GM12878 (cell line): ENCODE data around the gene MRPS18A. TPM values are rescaled to one million over a fixed set of nuclear protein-coding genes. Genes with fewer than 3 reads are reported as not detected.
A peak's percentile ranks its signal among the peaks of the same experiment; 100 is the strongest.

Experiments used
- CREB1 ChIP-seq: IDR thresholded peaks from 2 replicates; pipeline ENCODE4 v1.6.1; 2012; ENCODE audit warnings: low read depth, mild to moderate bottlenecking, inconsistent platforms
- DPF2 ChIP-seq: fragments of 450-650 bp; IDR thresholded peaks from 2 replicates; pipeline ENCODE4 v1.6.1; 2017; ENCODE audit warnings: mild to moderate bottlenecking
- EP300 ChIP-seq, 2 experiments: fragments of 150-350 bp in 1 of 2; IDR thresholded peaks; 2 replicates each; pipeline ENCODE4 v1.6.1; 2011 to 2012; ENCODE audit warnings: low read depth in 2 of 2, low read length in 2 of 2, borderline replicate concordance in 1 of 2, improper control_type of control experiment in 1 of 2, inconsistent platforms in 1 of 2; ENCODE audit not compliant: control insufficient read depth in 1 of 2
- HDGF ChIP-seq: fragments of 450-650 bp; IDR thresholded peaks from 2 replicates; pipeline ENCODE4 v1.6.1; 2016; ENCODE audit warnings: antibody characterized with exemption
- MLLT1 ChIP-seq: fragments of 450-650 bp; IDR thresholded peaks from 2 replicates; pipeline ENCODE4 v1.6.1; 2016; ENCODE audit warnings: mild to moderate bottlenecking
- MYC ChIP-seq: IDR thresholded peaks from 2 replicates; pipeline ENCODE4 v1.6.1; 2011; ENCODE audit warnings: mild to moderate bottlenecking, low read length, moderate library complexity, inconsistent platforms; ENCODE audit not compliant: insufficient read depth, insufficient replicate concordance, insufficient read length, severe bottlenecking
- SP1 ChIP-seq: IDR thresholded peaks from one replicate; pipeline ENCODE4 v1.6.1; 2011; ENCODE audit warnings: low read depth, low read length
- ZNF592 ChIP-seq: fragments of 450-650 bp; IDR thresholded peaks from 2 replicates; pipeline ENCODE4 v1.6.1; 2017; ENCODE audit warnings: mild to moderate bottlenecking, moderate library complexity
- polyA plus RNA-seq, 11 experiments: library from polyadenylated mRNA; depleted of rRNA in 4 of 11; unstranded in 6 of 11; stranded (reverse) in 5 of 11; fragments of >200 nt; fragmentation: Nextera tagmentation in 4 of 11; fragmentation: Illumina TruSeq in 1 of 11; extraction: Ambion mirVana in 4 of 11; extraction: Trizol in 1 of 11; gene quantifications; 1 replicate in 1 of 11; 2 replicates in 10 of 11; pipeline versions ENCODE4 v1.2.1 to v1.2.3, GENCODE V29; 2011 to 2016; ENCODE audit warnings: inconsistent platforms in 2 of 11, missing spikeins in 2 of 11, low read depth in 1 of 11
- total RNA-seq, 4 experiments: library from RNA; depleted of rRNA in 3 of 4; stranded (reverse); fragments of >200 nt in 3 of 4; fragmentation: Illumina TruSeq in 1 of 4; extraction: Trizol in 1 of 4; gene quantifications; 2 replicates each; pipeline versions ENCODE4 v1.2.1 to v1.2.3, GENCODE V29; 2013 to 2021

MRPS18A gene
- total and polyA plus RNA-seq, 10 of the 15 experiments (the other 5 are each of a cell fraction or from before 2014, with no cell fraction given): 66.3 to 158 (median 98.7) TPM

- TF ChIP-seq ZNF592 (no peak), MLLT1 (0 out of 2 replicates have a peak, but pooled peaks have one; percentile 32), MYC (no peak), CREB1 (no peak), DPF2 (peak; percentile 71; the same call in 1 of the 2 replicates), HDGF (peak; percentile 54; the same call in 1 of the 2 replicates), EP300 (IDR thresholded peaks at IDR 0.05; ENCODE audit: borderline replicate concordance in 1 of 2, control insufficient read depth in 1 of 2, low read depth in 2 of 2, low read length in 2 of 2) (0 out of 4 replicates have a peak, but pooled peaks of 1 of the 2 experiments have one; percentile 39), SP1 (no peak)
Measured at GRCh38 chr6:43683708-43684455, 3.7 kb downstream of the MRPS18A start (continued).
